Gastroesophageal sphincter (tissue), 4 donors: ENCODE measurements around the gene ZCCHC14. TPM values are rescaled to one million over a fixed set of nuclear protein-coding genes. Genes with fewer than 3 reads are reported as not detected.

ENCODE experiments used
- ATAC-seq: fragments of 150-250 bp; one replicate; pipeline ENCODE4 v1.9.1; 2016; ENCODE audit warnings: mild to moderate bottlenecking, moderate library complexity
- H3K27ac ChIP-seq, 4 donors: fragments of 200-600 bp; sonication (generic) in 3 of 4; 1 replicate in 3 of 4; 2 replicates in 1 of 4; pipeline ENCODE4 v1.5.1; 2016 to 2019
- H3K27me3 ChIP-seq: fragments of 200-600 bp; sonication (generic); one replicate; pipeline ENCODE4 v1.5.1; 2019
- H3K36me3 ChIP-seq, 2 donors: fragments of 200-600 bp; sonication (generic); one replicate each; pipeline ENCODE4 v1.5.1; 2019; ENCODE audit warnings: control low read depth in 1 of 2
- H3K4me1 ChIP-seq, 3 donors: fragments of 200-600 bp; sonication (generic); 1 replicate in 2 of 3; 2 replicates in 1 of 3; pipeline ENCODE4 v1.5.1; 2016 to 2019; ENCODE audit warnings: control low read depth in 2 of 3
- H3K4me3 ChIP-seq, 2 donors: fragments of 200-600 bp; sonication (generic); one replicate each; pipeline ENCODE4 v1.5.1; 2019; ENCODE audit warnings: mild to moderate bottlenecking in 1 of 2, moderate library complexity in 1 of 2
- H3K9me3 ChIP-seq, 3 donors: fragments of 200-600 bp; sonication (generic); one replicate each; pipeline ENCODE4 v1.5.1; 2017 to 2019; ENCODE audit warnings: control low read depth in 2 of 3
- EP300 ChIP-seq: sonication (generic); formaldehyde crosslinking; IDR thresholded peaks from one replicate; pipeline ENCODE4 v1.6.1; 2017; ENCODE audit warnings: antibody characterized with exemption, mild to moderate bottlenecking
- POLR2A ChIP-seq, 2 donors: fragments of 450-650 bp; IDR thresholded peaks; one replicate each; pipeline ENCODE4 v1.6.1; 2017; ENCODE audit warnings: antibody characterized with exemption in 2 of 2, mild to moderate bottlenecking in 2 of 2, moderate library complexity in 1 of 2
- POLR2AphosphoS5 ChIP-seq: sonication (generic); formaldehyde crosslinking; IDR thresholded peaks from one replicate; pipeline ENCODE4 v1.6.1; 2017; ENCODE audit warnings: antibody characterized with exemption
- WGBS, 2 donors: methylation state at CpG; one replicate each; pipeline ENCODE4 v1.1.5; 2018; ENCODE audit warnings: low coverage in 1 of 2; 5-methylcytosine and 5-hydroxymethylcytosine counted together
- total RNA-seq, 4 donors: library from RNA; depleted of rRNA; stranded (reverse); fragments of >200 nt; gene quantifications; one replicate each; pipeline ENCODE4 v1.1.0, GENCODE V29; 2016
- TF ChIP-seq, protein P1 (sequence below), 4 experiments: fragments of 200-600 bp in 2 of 4; fragments of 450-650 bp in 2 of 4; sonication (generic) in 1 of 4; IDR thresholded peaks; one replicate each; pipeline ENCODE4 v1.5.1; 2017 to 2019; ENCODE audit warnings: antibody characterized with exemption in 4 of 4, mild to moderate bottlenecking in 2 of 4, moderate library complexity in 2 of 4

ZCCHC14 gene
- total RNA-seq, 4 donors from 2014 or later, result 15.5 to 24.9 (median 19.9) TPM

DNA sequence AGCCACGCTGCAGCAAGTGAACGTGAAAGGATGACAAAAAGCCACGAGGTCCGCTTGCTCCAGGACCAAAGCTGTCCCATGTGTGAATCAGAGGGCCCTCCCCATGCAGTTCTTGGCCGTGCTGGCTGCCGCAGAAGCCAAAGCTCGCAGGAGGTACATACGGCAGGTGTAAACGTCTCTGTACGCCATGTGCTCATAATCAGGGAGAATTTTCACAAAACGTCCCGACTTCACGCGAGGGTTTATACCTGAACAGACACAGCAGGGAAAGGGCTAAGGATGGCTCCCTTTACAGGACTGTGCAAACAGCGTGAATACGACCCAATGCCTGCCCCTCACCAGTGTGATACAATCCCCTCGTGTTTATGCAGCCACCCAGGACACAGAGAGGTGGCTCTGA is 134.6 kb downstream of the ZCCHC14 start:
- no peak overlapping the region for H3K27ac ChIP-seq
- no peak overlapping the region for H3K4me3 ChIP-seq
- no peak for ATAC-seq
- H3K4me1 ChIP-seq, result peaks cover 0 to 13% (median 5%) of the 10 kb centered on the region in 3 donors
- peaks cover 0 to 91% of the 10 kb centered on the region in 2 donors for H3K36me3 ChIP-seq
- H3K27me3 ChIP-seq, result no peaks in the 10 kb centered on the region
- no peaks in the 10 kb centered on the region for H3K9me3 ChIP-seq
- no peak for TF ChIP-seq POLR2A (IDR thresholded peaks at IDR 0.05)
- 89 to 90% methylated on average over 10 to 15 of the region's 17 CpGs for WGBS, 2 donors

DNA sequence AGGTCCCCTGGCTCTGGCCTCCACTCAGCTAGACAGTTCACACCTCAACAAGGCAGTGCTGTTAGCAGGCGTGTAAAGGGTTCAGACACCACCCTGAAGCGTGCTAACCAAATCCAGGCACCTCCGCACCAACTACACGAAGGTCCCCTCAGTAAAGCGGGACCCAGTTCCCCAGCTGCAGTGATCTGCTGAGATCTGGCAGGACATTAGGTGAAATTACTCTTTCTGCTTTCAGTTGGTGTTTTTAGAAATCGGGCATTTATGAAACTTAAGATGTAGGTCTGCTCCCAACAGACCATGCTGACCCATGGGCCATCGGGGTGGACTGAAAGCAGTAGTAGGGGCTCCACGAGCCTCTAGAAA is 136.4 kb downstream of the ZCCHC14 start:
- no peak overlapping the region for H3K27ac ChIP-seq
- peaks cover 0 to 86% of the 10 kb centered on the region in 2 donors for H3K36me3 ChIP-seq
- no peak for ATAC-seq
- no peaks in the 10 kb centered on the region for H3K27me3 ChIP-seq
- H3K4me3 ChIP-seq, result no peak overlapping the region
- no peak for TF ChIP-seq POLR2AphosphoS5
- no peak for TF ChIP-seq EP300
- TF ChIP-seq, protein P1, sequence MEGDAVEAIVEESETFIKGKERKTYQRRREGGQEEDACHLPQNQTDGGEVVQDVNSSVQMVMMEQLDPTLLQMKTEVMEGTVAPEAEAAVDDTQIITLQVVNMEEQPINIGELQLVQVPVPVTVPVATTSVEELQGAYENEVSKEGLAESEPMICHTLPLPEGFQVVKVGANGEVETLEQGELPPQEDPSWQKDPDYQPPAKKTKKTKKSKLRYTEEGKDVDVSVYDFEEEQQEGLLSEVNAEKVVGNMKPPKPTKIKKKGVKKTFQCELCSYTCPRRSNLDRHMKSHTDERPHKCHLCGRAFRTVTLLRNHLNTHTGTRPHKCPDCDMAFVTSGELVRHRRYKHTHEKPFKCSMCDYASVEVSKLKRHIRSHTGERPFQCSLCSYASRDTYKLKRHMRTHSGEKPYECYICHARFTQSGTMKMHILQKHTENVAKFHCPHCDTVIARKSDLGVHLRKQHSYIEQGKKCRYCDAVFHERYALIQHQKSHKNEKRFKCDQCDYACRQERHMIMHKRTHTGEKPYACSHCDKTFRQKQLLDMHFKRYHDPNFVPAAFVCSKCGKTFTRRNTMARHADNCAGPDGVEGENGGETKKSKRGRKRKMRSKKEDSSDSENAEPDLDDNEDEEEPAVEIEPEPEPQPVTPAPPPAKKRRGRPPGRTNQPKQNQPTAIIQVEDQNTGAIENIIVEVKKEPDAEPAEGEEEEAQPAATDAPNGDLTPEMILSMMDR (IDR thresholded peaks at IDR 0.05), result no peak
- no peak for TF ChIP-seq POLR2A (IDR thresholded peaks at IDR 0.05)
- 93 to 100% methylated on average over 1 to 5 of the region's 8 CpGs for WGBS, 2 donors
- H3K4me1 ChIP-seq, result peaks cover 0 to 3% (median 0%) of the 10 kb centered on the region in 3 donors
- H3K9me3 ChIP-seq, result no peaks in the 10 kb centered on the region

Other genes starting within 250 kb of the ZCCHC14 start
- 1 to 10 TPM in 3 of 4 donors, under 1 TPM in 1; 0.67 to 4.2 (median 2.2) TPM for gene C16orf95, start 175.6 kb downstream of the ZCCHC14 start, total RNA-seq
- 100 to 1,000 TPM in 1 of 4 donors, 10 to 100 TPM in 3; 69.2 to 141 (median 85.1) TPM for gene FBXO31, start 109.2 kb downstream of the ZCCHC14 start, total RNA-seq
- gene MAP1LC3B, start 100.7 kb downstream of the ZCCHC14 start, total RNA-seq, result 10 to 100 TPM; 53.9 to 64.8 (median 57.9) TPM
- gene JPH3, start 109.5 kb upstream of the ZCCHC14 start, total RNA-seq, result 1 to 10 TPM in 3 of 4 donors, under 1 TPM in 1; 0.72 to 4.4 (median 1.1) TPM